ENCODE results near the gene SHISAL2B.

DNA sequence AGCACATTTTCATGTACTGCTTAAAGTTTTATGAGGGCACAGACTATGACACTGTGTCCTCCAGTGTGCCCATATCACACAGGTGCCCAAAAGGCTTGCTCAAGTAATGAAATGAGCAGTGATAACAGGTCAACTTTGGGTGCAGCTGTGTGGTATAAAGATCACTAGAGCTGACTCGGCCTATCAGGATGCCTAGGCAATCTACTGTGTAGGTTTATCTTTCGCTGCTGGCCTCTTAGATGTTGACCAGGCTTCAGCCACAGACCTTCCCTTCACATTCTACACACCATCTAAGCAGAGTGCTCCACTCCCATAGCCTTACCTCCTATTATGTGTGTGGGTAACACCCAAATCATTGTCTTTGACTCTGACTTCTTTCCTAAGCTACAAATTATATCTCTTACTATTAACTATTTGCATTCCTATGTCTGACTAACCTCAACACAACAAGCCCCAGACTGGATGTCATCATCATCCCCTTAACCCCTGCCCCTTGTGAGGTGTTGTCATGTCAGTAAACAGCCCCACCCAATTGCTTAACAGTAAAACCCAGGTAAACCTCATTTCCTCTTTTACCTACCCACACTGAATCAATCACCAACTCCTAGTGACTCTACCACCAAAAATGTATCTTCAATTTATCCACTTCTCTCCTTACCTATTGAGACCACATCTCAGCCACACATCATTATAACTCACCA is 75.7 kb downstream of the SHISAL2B start:
- TF ChIP-seq EP300 (IDR thresholded peaks at IDR 0.05; ENCODE audit: low read depth): no peak
- TF ChIP-seq, protein P1, sequence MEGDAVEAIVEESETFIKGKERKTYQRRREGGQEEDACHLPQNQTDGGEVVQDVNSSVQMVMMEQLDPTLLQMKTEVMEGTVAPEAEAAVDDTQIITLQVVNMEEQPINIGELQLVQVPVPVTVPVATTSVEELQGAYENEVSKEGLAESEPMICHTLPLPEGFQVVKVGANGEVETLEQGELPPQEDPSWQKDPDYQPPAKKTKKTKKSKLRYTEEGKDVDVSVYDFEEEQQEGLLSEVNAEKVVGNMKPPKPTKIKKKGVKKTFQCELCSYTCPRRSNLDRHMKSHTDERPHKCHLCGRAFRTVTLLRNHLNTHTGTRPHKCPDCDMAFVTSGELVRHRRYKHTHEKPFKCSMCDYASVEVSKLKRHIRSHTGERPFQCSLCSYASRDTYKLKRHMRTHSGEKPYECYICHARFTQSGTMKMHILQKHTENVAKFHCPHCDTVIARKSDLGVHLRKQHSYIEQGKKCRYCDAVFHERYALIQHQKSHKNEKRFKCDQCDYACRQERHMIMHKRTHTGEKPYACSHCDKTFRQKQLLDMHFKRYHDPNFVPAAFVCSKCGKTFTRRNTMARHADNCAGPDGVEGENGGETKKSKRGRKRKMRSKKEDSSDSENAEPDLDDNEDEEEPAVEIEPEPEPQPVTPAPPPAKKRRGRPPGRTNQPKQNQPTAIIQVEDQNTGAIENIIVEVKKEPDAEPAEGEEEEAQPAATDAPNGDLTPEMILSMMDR (IDR thresholded peaks at IDR 0.05): no peak
